Measurements from ENCODE around the gene SETDB2.

- no peak for TF ChIP-seq YY1 (IDR thresholded peaks at IDR 0.05; ENCODE audit: low read depth)
- no peak for TF ChIP-seq EP300 (IDR thresholded peaks at IDR 0.05; ENCODE audit: borderline replicate concordance)
- TF ChIP-seq CREB1 (IDR thresholded peaks at IDR 0.05; ENCODE audit: low read depth): no peak
- no peak for TF ChIP-seq USF1 (IDR thresholded peaks at IDR 0.05)
- TF ChIP-seq EGR1 (IDR thresholded peaks at IDR 0.05): no peak
- no peak for TF ChIP-seq FOXM1 (IDR thresholded peaks at IDR 0.05; ENCODE audit: borderline replicate concordance, low read depth)
- TF ChIP-seq TAF1 (IDR thresholded peaks at IDR 0.05; ENCODE audit: low read depth): no peak
- no peak for TF ChIP-seq MAX (IDR thresholded peaks at IDR 0.05)
Observed at GRCh38 chr13:49439609-49440008, 4.5 kb upstream of the SETDB2 start.

All from Ishikawa (cell line).